Natural killer cell (primary cell): ENCODE data around the gene PUS10. TPM values are rescaled to one million over a fixed set of nuclear protein-coding genes. Genes with fewer than 3 reads are reported as not detected.
A peak's percentile ranks its signal among the peaks of the same experiment; 100 is the strongest.

Experiments
- ATAC-seq, 3 donors: fragments of 150-1000 bp in 2 of 3; fragments of 200-7000 bp in 1 of 3; cut with Tn5 transposase; 1 replicate in 1 of 3; 2 replicates in 2 of 3; pipeline ENCODE4 v1.10.0; 2021; ENCODE audit warnings: mild to moderate bottlenecking in 2 of 3, moderate library complexity in 2 of 3
- DNase-seq, 2 donors: peaks; one replicate each; pipeline versions ENCODE4 v3.0.0 to v3.0.0-alpha.2; 2013 to 2021; ENCODE audit warnings: mixed read lengths in 1 of 2
- H3K27ac ChIP-seq: one replicate; pipeline ENCODE4 v1.5.1; 2013; ENCODE audit warnings: mild to moderate bottlenecking, low read length
- H3K27me3 ChIP-seq: one replicate; pipeline ENCODE4 v1.6.1; 2013; ENCODE audit warnings: low read length; ENCODE audit not compliant: control insufficient read depth, insufficient read depth
- H3K36me3 ChIP-seq: one replicate; pipeline ENCODE4 v1.6.1; 2013; ENCODE audit warnings: low read length; ENCODE audit not compliant: control insufficient read depth, insufficient read depth
- H3K4me1 ChIP-seq: one replicate; pipeline ENCODE4 v1.6.1; 2013; ENCODE audit warnings: low read length; ENCODE audit not compliant: control insufficient read depth, insufficient read depth
- H3K4me3 ChIP-seq: one replicate; pipeline ENCODE4 v1.5.1; 2013; ENCODE audit warnings: low read length
- H3K9me3 ChIP-seq: one replicate; pipeline ENCODE4 v1.6.1; 2013; ENCODE audit warnings: low read length; ENCODE audit not compliant: control insufficient read depth, insufficient read depth
- H3K27ac Mint-ChIP-seq, 2 donors: one replicate each; pipeline ENCODE4 v1.8.0; 2022; ENCODE audit warnings: mild to moderate bottlenecking in 2 of 2, mixed read lengths in 2 of 2, moderate library complexity in 1 of 2
- H3K27me3 Mint-ChIP-seq, 2 donors: one replicate each; pipeline ENCODE4 v1.8.0; 2022; ENCODE audit warnings: low read depth in 2 of 2, mixed read lengths in 2 of 2
- H3K36me3 Mint-ChIP-seq: one replicate; pipeline ENCODE4 v1.8.0; 2022; ENCODE audit warnings: mixed read lengths
- H3K4me1 Mint-ChIP-seq, 2 donors: one replicate each; pipeline ENCODE4 v1.8.0; 2022; ENCODE audit warnings: mixed read lengths in 2 of 2
- H3K4me3 Mint-ChIP-seq: one replicate; pipeline ENCODE4 v1.8.0; 2022; ENCODE audit warnings: mild to moderate bottlenecking, moderate library complexity, mixed read lengths
- H3K9me3 Mint-ChIP-seq, 2 donors: one replicate each; pipeline ENCODE4 v1.8.0; 2022; ENCODE audit warnings: mixed read lengths in 2 of 2
- CTCF ChIP-seq: fragments of 200-600 bp; IDR thresholded peaks from one replicate; pipeline ENCODE4 v1.8.0; 2022; ENCODE audit warnings: antibody characterized with exemption
- WGBS: methylation state at CpG from one replicate; pipeline ENCODE4 v1.1.7; 2013; ENCODE audit warnings: missing lambda C conversion rate; ENCODE audit not compliant: insufficient coverage; 5-methylcytosine and 5-hydroxymethylcytosine counted together
- intact Hi-C: fragments of 100-400 bp; cut with micrococcal nuclease; formaldehyde crosslinking; loops from one replicate; pipeline ENCODE4 v1.14.2; 2022
- total RNA-seq, 4 donors: library from RNA; stranded (reverse); fragments of 120-200 nt in 1 of 4; gene quantifications; one replicate each; pipeline versions ENCODE4 v1.2.3 to v1.2.4, GENCODE V29; 2013 to 2022

The PUS10 gene
- total RNA-seq, 3 donors from 2014 or later (not counting 1 experiment from before 2014, with no cell fraction given) = 7.2 to 15.2 (median 8.4) TPM

GRCh38 chr2:61057562-61057961, 39.5 kb upstream of the PUS10 start:
- Histone ChIP-seq H3K27me3 (no peaks in the 10 kb centered on the region), H3K36me3 (peaks cover 5% of the 10 kb centered on the region), H3K9me3 (no peaks in the 10 kb centered on the region), H3K4me3 (no peak overlapping the region), H3K4me1 (no peaks in the 10 kb centered on the region), H3K27ac (no peak overlapping the region)
- H3K4me1 Mint-ChIP-seq = no peaks in the 10 kb centered on the region
- H3K27ac Mint-ChIP-seq = no peak overlapping the region
- intact Hi-C loops = no loop called here
- DNase-seq (no peak), ATAC-seq (no peak)
- H3K27me3 Mint-ChIP-seq = no peaks in the 10 kb centered on the region
- H3K9me3 Mint-ChIP-seq = no peaks in the 10 kb centered on the region
- no peaks in the 10 kb centered on the region for H3K36me3 Mint-ChIP-seq
- TF ChIP-seq CTCF = no peak
- H3K4me3 Mint-ChIP-seq = no peak overlapping the region

- no peak for ATAC-seq
- intact Hi-C loops = no loop called here
- no peak for DNase-seq
These were observed 37.5 kb upstream of the PUS10 start for GRCh38 chr2:61055557-61055956.

GRCh38 chr2:61045999-61046398, 27.9 kb upstream of the PUS10 start:
- intact Hi-C loops = no loop called here
- no peak overlapping the region for H3K4me3 ChIP-seq
- no peak overlapping the region for H3K4me3 Mint-ChIP-seq
- H3K36me3 ChIP-seq = peaks cover 39% of the 10 kb centered on the region
- H3K27ac Mint-ChIP-seq = peak overlapping the region in 1 of 2 donors; percentile 13
- no peak overlapping the region for H3K27ac ChIP-seq
- no peaks in the 10 kb centered on the region for H3K27me3 ChIP-seq
- peaks cover 6% of the 10 kb centered on the region for H3K4me1 ChIP-seq
- H3K9me3 Mint-ChIP-seq = no peaks in the 10 kb centered on the region
- peaks cover 8% of the 10 kb centered on the region for H3K36me3 Mint-ChIP-seq
- 100% methylated on average over 2 of the region's 4 CpGs for WGBS
- H3K4me1 Mint-ChIP-seq = peaks cover 8 to 22% of the 10 kb centered on the region in 2 donors
- ATAC-seq (no peak), DNase-seq (no peak)
- no peak for TF ChIP-seq CTCF
- no peaks in the 10 kb centered on the region for H3K9me3 ChIP-seq
- H3K27me3 Mint-ChIP-seq = no peaks in the 10 kb centered on the region

More at GRCh38 chr2:61055557-61055956, 37.5 kb upstream of the PUS10 start:
- H3K4me1 ChIP-seq = no peaks in the 10 kb centered on the region
- H3K4me3 ChIP-seq = no peak overlapping the region
- no peaks in the 10 kb centered on the region for H3K27me3 ChIP-seq
- Mint-ChIP-seq H3K4me3 (no peak overlapping the region), H3K9me3 (no peaks in the 10 kb centered on the region), H3K4me1 (no peaks in the 10 kb centered on the region), H3K27ac (no peak overlapping the region), H3K36me3 (peaks cover 7% of the 10 kb centered on the region), H3K27me3 (no peaks in the 10 kb centered on the region)
- H3K36me3 ChIP-seq = peaks cover 11% of the 10 kb centered on the region
- TF ChIP-seq CTCF = no peak
- no peak overlapping the region for H3K27ac ChIP-seq
- H3K9me3 ChIP-seq = no peaks in the 10 kb centered on the region
- 44% methylated on average over 2 of the region's 2 CpGs for WGBS

- Histone ChIP-seq H3K36me3 (peaks cover 35% of the 10 kb centered on the region), H3K4me3 (no peak overlapping the region), H3K9me3 (no peaks in the 10 kb centered on the region), H3K27me3 (no peaks in the 10 kb centered on the region), H3K27ac (no peak overlapping the region), H3K4me1 (peaks cover 6% of the 10 kb centered on the region)
- Mint-ChIP-seq H3K9me3 (no peaks in the 10 kb centered on the region), H3K4me3 (no peak overlapping the region), H3K27ac (peak overlapping the region; percentile 13 to 27), H3K36me3 (peaks cover 6% of the 10 kb centered on the region), H3K4me1 (peaks cover 8 to 25% of the 10 kb centered on the region in 2 donors), H3K27me3 (no peaks in the 10 kb centered on the region)
- no peak for DNase-seq
- intact Hi-C loops = no loop called here
- ATAC-seq = no peak
- no CpG with 5 or more reads among the region's 2 CpGs for WGBS
- TF ChIP-seq CTCF = no peak
These were observed 27.2 kb upstream of the PUS10 start for GRCh38 chr2:61045226-61045625.
